ENCODE results near the gene ASCC3. TPM values are rescaled to one million over a fixed set of nuclear protein-coding genes. Genes with fewer than 3 reads are reported as not detected.

The ASCC3 gene
- total RNA-seq, 1 experiment from 2014 or later = 40.5 TPM

DNA sequence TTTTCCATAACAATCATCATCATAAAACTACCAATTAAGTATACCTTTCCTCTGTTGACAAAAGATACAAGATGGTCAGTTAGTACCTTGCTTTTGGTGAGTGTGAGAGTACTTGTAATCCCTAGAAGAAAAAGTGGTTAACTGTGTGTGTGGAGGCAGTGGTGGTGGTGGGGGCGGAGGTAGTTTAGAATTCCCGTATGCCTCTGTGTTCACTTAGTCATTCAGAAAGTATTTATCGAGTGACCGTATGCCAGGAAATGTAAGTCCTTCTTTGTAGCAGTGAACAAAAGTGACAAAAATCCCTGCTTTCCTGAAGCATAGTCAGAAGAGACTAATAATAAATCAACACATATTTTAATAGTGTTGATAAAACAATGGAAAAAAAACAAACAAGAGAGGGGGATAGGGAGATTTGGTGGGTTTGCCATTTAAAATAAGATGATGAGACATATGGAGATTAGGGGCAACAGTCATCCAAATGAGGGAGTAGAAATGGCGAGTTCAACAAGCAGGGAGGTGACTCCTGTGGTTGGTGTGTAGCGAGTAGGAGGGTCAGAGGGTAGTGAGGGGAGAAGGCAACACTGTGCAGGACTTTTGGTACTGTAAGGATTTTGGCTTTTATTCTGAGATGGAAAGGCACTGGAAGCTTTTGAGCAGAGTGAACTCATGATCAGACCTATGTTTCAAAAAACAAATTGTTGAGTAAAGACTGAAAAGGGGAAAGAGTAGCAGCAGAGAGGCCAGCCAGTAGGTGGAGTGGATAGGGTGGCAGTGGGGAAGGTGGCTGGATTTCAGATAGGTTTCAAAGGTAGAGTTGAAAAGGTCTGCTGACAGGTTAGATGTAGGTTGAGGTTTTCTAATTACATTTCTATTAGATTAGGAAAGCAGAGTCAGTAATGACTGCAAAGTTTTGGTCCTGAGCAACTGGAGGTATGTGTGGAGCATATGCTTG lies 376.1 kb downstream of the ASCC3 start:
- H2AFZ ChIP-seq (ENCODE audit: low read depth, low read length, poor library complexity, severe bottlenecking) = no peak overlapping the region
- RAD21 ChIA-PET (ENCODE audit: low non-redundant PET in 1 of 2, low total read pairs in 2 of 2, uncharacterized antibody in 2 of 2, unreplicated experiment in 2 of 2) = no interaction called here
- no peak for TF ChIP-seq POLR2AphosphoS5 (IDR thresholded peaks at IDR 0.05; ENCODE audit: low read depth, low read length)
- TF ChIP-seq POLR2A (IDR thresholded peaks at IDR 0.05; ENCODE audit: borderline replicate concordance, extremely low read depth, insufficient read depth, insufficient read length) = no peak
- TF ChIP-seq, protein P1, sequence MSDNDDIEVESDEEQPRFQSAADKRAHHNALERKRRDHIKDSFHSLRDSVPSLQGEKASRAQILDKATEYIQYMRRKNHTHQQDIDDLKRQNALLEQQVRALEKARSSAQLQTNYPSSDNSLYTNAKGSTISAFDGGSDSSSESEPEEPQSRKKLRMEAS (IDR thresholded peaks at IDR 0.05) = 0 out of 2 replicates have a peak, but pooled peaks have one; percentile 23
- no peak for TF ChIP-seq ELF1 (IDR thresholded peaks at IDR 0.05; ENCODE audit: borderline replicate concordance, low read depth)
- TF ChIP-seq, protein P2, sequence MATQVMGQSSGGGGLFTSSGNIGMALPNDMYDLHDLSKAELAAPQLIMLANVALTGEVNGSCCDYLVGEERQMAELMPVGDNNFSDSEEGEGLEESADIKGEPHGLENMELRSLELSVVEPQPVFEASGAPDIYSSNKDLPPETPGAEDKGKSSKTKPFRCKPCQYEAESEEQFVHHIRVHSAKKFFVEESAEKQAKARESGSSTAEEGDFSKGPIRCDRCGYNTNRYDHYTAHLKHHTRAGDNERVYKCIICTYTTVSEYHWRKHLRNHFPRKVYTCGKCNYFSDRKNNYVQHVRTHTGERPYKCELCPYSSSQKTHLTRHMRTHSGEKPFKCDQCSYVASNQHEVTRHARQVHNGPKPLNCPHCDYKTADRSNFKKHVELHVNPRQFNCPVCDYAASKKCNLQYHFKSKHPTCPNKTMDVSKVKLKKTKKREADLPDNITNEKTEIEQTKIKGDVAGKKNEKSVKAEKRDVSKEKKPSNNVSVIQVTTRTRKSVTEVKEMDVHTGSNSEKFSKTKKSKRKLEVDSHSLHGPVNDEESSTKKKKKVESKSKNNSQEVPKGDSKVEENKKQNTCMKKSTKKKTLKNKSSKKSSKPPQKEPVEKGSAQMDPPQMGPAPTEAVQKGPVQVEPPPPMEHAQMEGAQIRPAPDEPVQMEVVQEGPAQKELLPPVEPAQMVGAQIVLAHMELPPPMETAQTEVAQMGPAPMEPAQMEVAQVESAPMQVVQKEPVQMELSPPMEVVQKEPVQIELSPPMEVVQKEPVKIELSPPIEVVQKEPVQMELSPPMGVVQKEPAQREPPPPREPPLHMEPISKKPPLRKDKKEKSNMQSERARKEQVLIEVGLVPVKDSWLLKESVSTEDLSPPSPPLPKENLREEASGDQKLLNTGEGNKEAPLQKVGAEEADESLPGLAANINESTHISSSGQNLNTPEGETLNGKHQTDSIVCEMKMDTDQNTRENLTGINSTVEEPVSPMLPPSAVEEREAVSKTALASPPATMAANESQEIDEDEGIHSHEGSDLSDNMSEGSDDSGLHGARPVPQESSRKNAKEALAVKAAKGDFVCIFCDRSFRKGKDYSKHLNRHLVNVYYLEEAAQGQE (IDR thresholded peaks at IDR 0.05; ENCODE audit: low read depth) = no peak
- TF ChIP-seq, protein P3, sequence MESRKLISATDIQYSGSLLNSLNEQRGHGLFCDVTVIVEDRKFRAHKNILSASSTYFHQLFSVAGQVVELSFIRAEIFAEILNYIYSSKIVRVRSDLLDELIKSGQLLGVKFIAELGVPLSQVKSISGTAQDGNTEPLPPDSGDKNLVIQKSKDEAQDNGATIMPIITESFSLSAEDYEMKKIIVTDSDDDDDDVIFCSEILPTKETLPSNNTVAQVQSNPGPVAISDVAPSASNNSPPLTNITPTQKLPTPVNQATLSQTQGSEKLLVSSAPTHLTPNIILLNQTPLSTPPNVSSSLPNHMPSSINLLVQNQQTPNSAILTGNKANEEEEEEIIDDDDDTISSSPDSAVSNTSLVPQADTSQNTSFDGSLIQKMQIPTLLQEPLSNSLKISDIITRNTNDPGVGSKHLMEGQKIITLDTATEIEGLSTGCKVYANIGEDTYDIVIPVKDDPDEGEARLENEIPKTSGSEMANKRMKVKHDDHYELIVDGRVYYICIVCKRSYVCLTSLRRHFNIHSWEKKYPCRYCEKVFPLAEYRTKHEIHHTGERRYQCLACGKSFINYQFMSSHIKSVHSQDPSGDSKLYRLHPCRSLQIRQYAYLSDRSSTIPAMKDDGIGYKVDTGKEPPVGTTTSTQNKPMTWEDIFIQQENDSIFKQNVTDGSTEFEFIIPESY (IDR thresholded peaks at IDR 0.05; ENCODE audit: extremely low read depth, insufficient replicate concordance, low read length) = no peak
- no peak for TF ChIP-seq SRF (IDR thresholded peaks at IDR 0.05; ENCODE audit: low read depth)
- peak; percentile 50; the same call in 1 of the 2 replicates for TF ChIP-seq SP1 (IDR thresholded peaks at IDR 0.05; ENCODE audit: low read depth)
- TF ChIP-seq TCF7L2 (IDR thresholded peaks at IDR 0.05; ENCODE audit: borderline replicate concordance, extremely low read depth, insufficient read depth, insufficient read length) = no peak
- TF ChIP-seq EZH2phosphoT487 (IDR thresholded peaks at IDR 0.05; ENCODE audit: borderline replicate concordance) = no peak
- peak; percentile 62 for TF ChIP-seq FOSL1 (IDR thresholded peaks at IDR 0.05; ENCODE audit: low read depth)
- TF ChIP-seq ZFX (IDR thresholded peaks at IDR 0.05) = no peak
- TF ChIP-seq, protein P4, sequence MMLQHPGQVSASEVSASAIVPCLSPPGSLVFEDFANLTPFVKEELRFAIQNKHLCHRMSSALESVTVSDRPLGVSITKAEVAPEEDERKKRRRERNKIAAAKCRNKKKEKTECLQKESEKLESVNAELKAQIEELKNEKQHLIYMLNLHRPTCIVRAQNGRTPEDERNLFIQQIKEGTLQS (IDR thresholded peaks at IDR 0.05) = no peak
- TF ChIP-seq JUND (IDR thresholded peaks at IDR 0.05) = peak; percentile 74
- TF ChIP-seq YY1 (IDR thresholded peaks at IDR 0.05; ENCODE audit: extremely low read depth, insufficient replicate concordance, low read depth, low read length) = no peak
- no peak for TF ChIP-seq EZH2 (IDR thresholded peaks at IDR 0.05)
- TF ChIP-seq CBX3 (IDR thresholded peaks at IDR 0.05; ENCODE audit: low read depth) = peak; percentile 70; the same call in 1 of the 2 replicates
- TF ChIP-seq SIN3A (IDR thresholded peaks at IDR 0.05; ENCODE audit: low read depth) = no peak

More for the DNA sequence above, 376.1 kb downstream of the ASCC3 start:
- Histone ChIP-seq H3K36me3 (ENCODE audit: control insufficient read depth in 1 of 2, insufficient read depth in 2 of 2, low read length in 2 of 2) (no peaks in the 10 kb centered on the region), H3K4me2 (ENCODE audit: low read length) (peak overlapping the region; percentile 58), H3K4me1 (ENCODE audit: control insufficient read depth in 1 of 2, insufficient read depth in 2 of 2, low read length in 2 of 2) (peaks cover 7 to 24% of the 10 kb centered on the region in 2 experiments), H3K79me2 (ENCODE audit: insufficient read depth, low read length) (no peaks in the 10 kb centered on the region), H3K9me2 (ENCODE audit: insufficient read depth) (no peaks in the 10 kb centered on the region), H3K9me3 (ENCODE audit: control insufficient read depth in 1 of 2, insufficient read depth in 1 of 2, low read depth in 1 of 2, low read length in 2 of 2) (no peaks in the 10 kb centered on the region), H3K27me3 (ENCODE audit: insufficient read depth, low read length) (no peaks in the 10 kb centered on the region), H3K4me3 (replicated peaks in 1 of 2; ENCODE audit: low read depth in 1 of 2, low read length in 2 of 2) (peak overlapping the region in 1 of 2 experiments; percentile 16; a peak in 1 of 4 replicates), H4K20me1 (ENCODE audit: insufficient read depth) (no peaks in the 10 kb centered on the region), H3K9ac (ENCODE audit: low read length) (peak overlapping the region; percentile 40), H3K27ac (ENCODE audit: low read depth, low read length) (peak overlapping the region; percentile 33; the same call in 1 of the 2 replicates)
- ChIA-PET POLR2A (interaction anchor here (1.2 kb wide), 1 partner anchor 11 kb away, joined by 3 read pairs; no protein-coding TSS in a partner anchor), CTCF (no interaction called here)
- DNase-seq (ENCODE audit: low read depth, low spot score) (peak; percentile 31), ATAC-seq (peak; percentile 90)
- BruUV-seq (replicated peaks) = no TSS peak
- intact Hi-C loops (cut with micrococcal nuclease) = no loop called here

Data from HCT116 (cell line).